Measurements from ENCODE around the gene AJM1.

DNA sequence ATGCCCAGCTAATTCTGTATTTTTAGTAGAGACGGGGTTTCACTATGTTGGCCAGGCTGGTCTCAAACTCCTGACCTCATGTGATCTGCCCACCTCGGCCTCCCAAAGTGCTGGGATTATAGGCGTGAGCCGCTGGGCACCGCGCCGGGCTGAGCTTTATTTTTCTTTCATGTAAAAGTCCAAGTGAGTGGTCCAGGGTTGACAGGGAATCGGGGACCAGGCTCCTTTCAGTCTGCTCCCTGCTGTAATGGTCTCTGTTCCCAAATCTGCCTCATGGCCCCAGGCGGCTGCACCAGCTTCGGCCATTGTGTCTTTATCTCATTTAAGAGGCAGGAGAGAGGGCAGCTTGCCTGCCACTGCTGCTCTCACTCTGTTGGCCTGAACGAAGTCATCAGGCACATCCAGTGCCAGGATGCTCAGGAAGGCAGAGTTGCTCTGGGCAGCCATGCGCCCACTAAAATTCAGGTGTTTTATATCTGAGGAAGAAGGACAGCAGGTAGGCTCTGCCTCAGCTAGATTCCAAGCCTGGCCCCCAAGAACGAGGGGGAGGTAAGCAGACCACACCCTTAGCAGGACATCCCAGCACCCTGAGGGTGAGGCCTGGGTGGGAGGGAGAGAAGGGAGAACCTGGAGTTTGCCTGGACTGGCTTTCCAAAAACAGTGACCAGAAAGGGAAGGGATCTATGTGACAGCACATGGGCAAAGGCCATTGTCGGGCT, 47.8 kb upstream of the AJM1 start:
- TF ChIP-seq, protein P1, sequence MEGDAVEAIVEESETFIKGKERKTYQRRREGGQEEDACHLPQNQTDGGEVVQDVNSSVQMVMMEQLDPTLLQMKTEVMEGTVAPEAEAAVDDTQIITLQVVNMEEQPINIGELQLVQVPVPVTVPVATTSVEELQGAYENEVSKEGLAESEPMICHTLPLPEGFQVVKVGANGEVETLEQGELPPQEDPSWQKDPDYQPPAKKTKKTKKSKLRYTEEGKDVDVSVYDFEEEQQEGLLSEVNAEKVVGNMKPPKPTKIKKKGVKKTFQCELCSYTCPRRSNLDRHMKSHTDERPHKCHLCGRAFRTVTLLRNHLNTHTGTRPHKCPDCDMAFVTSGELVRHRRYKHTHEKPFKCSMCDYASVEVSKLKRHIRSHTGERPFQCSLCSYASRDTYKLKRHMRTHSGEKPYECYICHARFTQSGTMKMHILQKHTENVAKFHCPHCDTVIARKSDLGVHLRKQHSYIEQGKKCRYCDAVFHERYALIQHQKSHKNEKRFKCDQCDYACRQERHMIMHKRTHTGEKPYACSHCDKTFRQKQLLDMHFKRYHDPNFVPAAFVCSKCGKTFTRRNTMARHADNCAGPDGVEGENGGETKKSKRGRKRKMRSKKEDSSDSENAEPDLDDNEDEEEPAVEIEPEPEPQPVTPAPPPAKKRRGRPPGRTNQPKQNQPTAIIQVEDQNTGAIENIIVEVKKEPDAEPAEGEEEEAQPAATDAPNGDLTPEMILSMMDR (IDR thresholded peaks at IDR 0.05), result no peak
- no peak for TF ChIP-seq POLR2A (IDR thresholded peaks at IDR 0.05)
- TF ChIP-seq EP300 (IDR thresholded peaks at IDR 0.05), result no peak
- no peak for TF ChIP-seq POLR2AphosphoS5 (IDR thresholded peaks at IDR 0.05)

Measured in suprapubic skin (tissue), 4 donors.